Activated CD8-positive, alpha-beta memory T cell treated with anti-CD3 and anti-CD28 coated beads for 48 hours (primary cell): ENCODE measurements around the gene PLEKHA4.
"Not testable (repeated sequence)": the region's sequence is repeated elsewhere in the genome, so short reads cannot be mapped to it uniquely, and the experiment has no call there.

Experiments
- DNase-seq, 3 experiments: peaks; one replicate each; pipeline ENCODE4 v3.0.0-alpha.2; 2020; ENCODE audit warnings: low read depth in 2 of 3, low spot score in 2 of 3

Gene PLEKHA4

GRCh38 chr19:48887861-48888612 lies 19.6 kb upstream of the PLEKHA4 start:
- no peak for DNase-seq

GRCh38 chr19:48883726-48884125 lies 15.3 kb upstream of the PLEKHA4 start:
- DNase-seq: no peak

GRCh38 chr19:48881741-48882657 lies 13.6 kb upstream of the PLEKHA4 start:
- no peak for DNase-seq

GRCh38 chr19:48879696-48880095 lies 11.3 kb upstream of the PLEKHA4 start:
- not testable (repeated sequence) for DNase-seq

- DNase-seq: no peak
Observed at GRCh38 chr19:48879025-48879637, 10.7 kb upstream of the PLEKHA4 start.

GRCh38 chr19:48878196-48879024 lies 10.0 kb upstream of the PLEKHA4 start:
- DNase-seq: no peak

- DNase-seq: no peak
Observed at GRCh38 chr19:48877855-48878195, 9.4 kb upstream of the PLEKHA4 start.

- DNase-seq: not testable (repeated sequence)
Observed at GRCh38 chr19:48876043-48876981, 7.9 kb upstream of the PLEKHA4 start.

GRCh38 chr19:48874303-48875135 lies 6.1 kb upstream of the PLEKHA4 start:
- no peak for DNase-seq

- no peak for DNase-seq
Observed at GRCh38 chr19:48873476-48874302, 5.3 kb upstream of the PLEKHA4 start.

- peak in 1 of 3 experiments; percentile 47 for DNase-seq
Observed at GRCh38 chr19:48872884-48873475, 4.6 kb upstream of the PLEKHA4 start.

- DNase-seq: peak; percentile 98 to 100 (median 100)
Observed at GRCh38 chr19:48872182-48872883, 3.9 kb upstream of the PLEKHA4 start, which contains the start of gene PPP1R15A. Gene PPP1R15A, plus strand, starts transcription at chr19:48872421. Its CDS starts 813 bp downstream, at chr19:48873234.

- DNase-seq: not testable (repeated sequence)
Observed at GRCh38 chr19:48871471-48872181, 3.2 kb upstream of the PLEKHA4 start.

- DNase-seq: no peak
Observed at GRCh38 chr19:48870048-48870447, 1.6 kb upstream of the PLEKHA4 start.

- no peak for DNase-seq
Observed at GRCh38 chr19:48867746-48868113, 687 bp downstream of the PLEKHA4 start.

GRCh38 chr19:48867123-48867745 lies 1.2 kb downstream of the PLEKHA4 start:
- no peak for DNase-seq
